Type B pancreatic cell (in vitro differentiated cells): Measurements from ENCODE around the gene MEIOSIN. TPM values are rescaled to one million over a fixed set of nuclear protein-coding genes. Genes with fewer than 3 reads are reported as not detected.

Source experiments
- DNase-seq: peaks from one replicate; pipeline ENCODE4 v3.0.0; 2021; ENCODE audit warnings: mixed read lengths; ENCODE audit not compliant: unreplicated experiment; ENCODE audit errors: extremely low spot score
- H3K27ac Mint-ChIP-seq: 2 replicates; pipeline ENCODE4 v1.8.0; 2021; ENCODE audit warnings: mild to moderate bottlenecking, mixed read lengths
- H3K27me3 Mint-ChIP-seq: 2 replicates; pipeline ENCODE4 v1.8.0; 2021; ENCODE audit warnings: mixed read lengths
- H3K36me3 Mint-ChIP-seq: 2 replicates; pipeline ENCODE4 v1.8.0; 2021; ENCODE audit warnings: mixed read lengths
- H3K4me1 Mint-ChIP-seq: one replicate; pipeline ENCODE4 v1.8.0; 2021; ENCODE audit warnings: mixed read lengths; ENCODE audit not compliant: unreplicated experiment
- H3K4me3 Mint-ChIP-seq: 2 replicates; pipeline ENCODE4 v1.8.0; 2021; ENCODE audit warnings: mild to moderate bottlenecking, mixed read lengths
- H3K9me3 Mint-ChIP-seq: 2 replicates; pipeline ENCODE4 v1.8.0; 2021; ENCODE audit warnings: mixed read lengths
- CTCF ChIP-seq: fragments of 200-600 bp; sonication (generic); conservative IDR thresholded peaks from 2 replicates; pipeline ENCODE4 v1.5.0; 2021; ENCODE audit warnings: antibody characterized with exemption, mild to moderate bottlenecking
- total RNA-seq: library from RNA; stranded (reverse); gene quantifications from 2 replicates; pipeline ENCODE4 v1.2.1, GENCODE V29; 2021; ENCODE audit warnings: low replicate concordance

The MEIOSIN gene
- total RNA-seq, 1 donor from 2014 or later, result not detected

GRCh38 chr19:45711851-45712698, 21.2 kb upstream of the MEIOSIN start:
- Mint-ChIP-seq H3K27me3 (no peaks in the 10 kb centered on the region), H3K9me3 (no peaks in the 10 kb centered on the region), H3K27ac (no peak overlapping the region)

GRCh38 chr19:45712699-45713067, 20.6 kb upstream of the MEIOSIN start:
- Mint-ChIP-seq H3K9me3 (no peaks in the 10 kb centered on the region), H3K27me3 (no peaks in the 10 kb centered on the region), H3K4me1 (peaks cover 28% of the 10 kb centered on the region), H3K4me3 (no peak overlapping the region), H3K36me3 (peaks cover 5% of the 10 kb centered on the region), H3K27ac (no peak overlapping the region)
- TF ChIP-seq CTCF, result no peak
- DNase-seq, result no peak

More at GRCh38 chr19:45711851-45712698, 21.2 kb upstream of the MEIOSIN start:
- Mint-ChIP-seq H3K36me3 (peaks cover 5% of the 10 kb centered on the region), H3K4me1 (peaks cover 22% of the 10 kb centered on the region), H3K4me3 (no peak overlapping the region)
- no peak for TF ChIP-seq CTCF
- no peak for DNase-seq

GRCh38 chr19:45713141-45713540, 20.1 kb upstream of the MEIOSIN start:
- peaks cover 5% of the 10 kb centered on the region for H3K36me3 Mint-ChIP-seq
- no peaks in the 10 kb centered on the region for H3K9me3 Mint-ChIP-seq
- no peak overlapping the region for H3K4me3 Mint-ChIP-seq
- TF ChIP-seq CTCF, result no peak
- peaks cover 31% of the 10 kb centered on the region for H3K4me1 Mint-ChIP-seq
- DNase-seq, result no peak
- H3K27ac Mint-ChIP-seq, result no peak overlapping the region
- H3K27me3 Mint-ChIP-seq, result no peaks in the 10 kb centered on the region

GRCh38 chr19:45715139-45715538, 18.1 kb upstream of the MEIOSIN start:
- no peak for DNase-seq
- peaks cover 38% of the 10 kb centered on the region for H3K4me1 Mint-ChIP-seq
- TF ChIP-seq CTCF, result no peak
- no peak overlapping the region for H3K27ac Mint-ChIP-seq
- H3K9me3 Mint-ChIP-seq, result no peaks in the 10 kb centered on the region
- H3K27me3 Mint-ChIP-seq, result no peaks in the 10 kb centered on the region
- no peak overlapping the region for H3K4me3 Mint-ChIP-seq
- peaks cover 12% of the 10 kb centered on the region for H3K36me3 Mint-ChIP-seq

GRCh38 chr19:45716359-45717130, 16.7 kb upstream of the MEIOSIN start:
- H3K36me3 Mint-ChIP-seq, result peaks cover 6% of the 10 kb centered on the region
- TF ChIP-seq CTCF, result no peak
- H3K4me3 Mint-ChIP-seq, result peak overlapping the region; percentile 90
- peak overlapping the region; percentile 99 for H3K27ac Mint-ChIP-seq
- DNase-seq, result no peak
- H3K4me1 Mint-ChIP-seq, result peaks cover 33% of the 10 kb centered on the region
- no peaks in the 10 kb centered on the region for H3K27me3 Mint-ChIP-seq
- no peaks in the 10 kb centered on the region for H3K9me3 Mint-ChIP-seq
